HK-2 (cell line): ENCODE results near the gene ANKRD27.
"Not testable (repeated sequence)": the region's sequence is repeated elsewhere in the genome, so short reads cannot be mapped to it uniquely, and the experiment has no call there.

Source experiments
- DNase-seq: peaks from one replicate; pipeline ENCODE4 v3.0.0-alpha.2; 2018; ENCODE audit not compliant: unreplicated experiment

The ANKRD27 gene

DNA sequence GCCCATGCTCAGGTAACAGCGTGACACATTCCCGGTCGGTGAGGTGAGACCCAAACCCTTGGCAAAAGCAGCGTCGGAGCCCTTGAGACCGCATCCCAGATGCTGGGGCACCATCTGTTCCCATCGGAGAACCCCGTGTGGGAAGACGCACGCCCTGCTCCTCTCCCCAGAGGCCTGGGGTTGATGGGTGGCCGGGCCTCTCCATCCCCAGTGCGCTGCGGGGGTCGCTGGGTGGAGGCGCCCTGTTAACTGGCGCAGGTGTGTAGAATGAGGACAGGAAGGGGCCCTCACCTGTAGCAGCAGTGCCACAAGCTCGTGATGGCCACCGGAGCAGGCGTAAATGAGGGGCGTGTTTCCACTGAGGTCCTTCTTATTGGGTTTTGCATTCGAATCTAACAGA is 69.4 kb downstream of the ANKRD27 start:
- no peak for DNase-seq

GRCh38 chr19:32603961-32604360 is 71.0 kb downstream of the ANKRD27 start:
- no peak for DNase-seq

DNA sequence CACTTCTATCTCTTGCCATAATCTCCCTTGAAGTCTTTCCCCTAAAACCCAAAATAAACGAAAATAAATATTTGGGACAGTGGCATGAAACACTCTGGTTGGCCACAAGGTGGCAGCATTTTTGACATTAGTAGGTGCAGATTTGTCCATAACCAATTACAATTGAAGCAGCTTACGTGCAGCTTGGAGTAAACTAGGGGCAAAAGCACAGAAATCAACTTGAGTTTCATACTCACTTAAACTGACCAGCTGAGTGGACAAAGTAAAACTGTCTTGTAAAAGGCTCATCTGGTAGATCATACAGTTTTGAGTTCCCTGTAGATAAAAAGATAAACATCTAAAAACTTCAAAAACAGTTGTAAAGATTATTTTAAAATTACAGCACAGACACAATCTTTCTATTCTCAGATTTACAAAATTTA is 75.2 kb downstream of the ANKRD27 start:
- peak; percentile 19 for DNase-seq

- no peak for DNase-seq
Measured at GRCh38 chr19:32599258-32599657, 75.7 kb downstream of the ANKRD27 start.

- DNase-seq: no peak
Measured at GRCh38 chr19:32598022-32598421, 77.0 kb downstream of the ANKRD27 start.

GRCh38 chr19:32595491-32595890 is 79.5 kb downstream of the ANKRD27 start:
- no peak for DNase-seq

DNA sequence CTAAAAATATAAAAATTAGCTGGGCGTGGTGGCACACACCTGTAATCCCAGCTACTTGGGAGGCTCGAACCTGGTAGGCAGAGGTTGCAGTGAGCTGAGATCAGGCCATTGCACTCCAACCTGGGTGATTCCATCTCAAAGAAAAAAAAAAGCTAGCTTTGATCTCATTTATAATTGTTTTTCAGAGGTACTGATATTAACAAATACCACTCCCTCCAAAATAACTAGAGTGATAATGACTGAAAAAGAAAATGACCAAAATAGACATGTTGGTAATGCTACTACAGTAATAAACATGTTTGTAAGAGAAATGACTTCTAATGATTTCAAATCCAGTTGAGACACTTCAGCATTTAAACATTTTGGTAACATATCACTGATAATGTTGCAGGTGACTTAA is 81.0 kb downstream of the ANKRD27 start:
- no peak for DNase-seq

GRCh38 chr19:32587747-32588504 is 87.1 kb downstream of the ANKRD27 start:
- DNase-seq: not testable (repeated sequence)

DNA sequence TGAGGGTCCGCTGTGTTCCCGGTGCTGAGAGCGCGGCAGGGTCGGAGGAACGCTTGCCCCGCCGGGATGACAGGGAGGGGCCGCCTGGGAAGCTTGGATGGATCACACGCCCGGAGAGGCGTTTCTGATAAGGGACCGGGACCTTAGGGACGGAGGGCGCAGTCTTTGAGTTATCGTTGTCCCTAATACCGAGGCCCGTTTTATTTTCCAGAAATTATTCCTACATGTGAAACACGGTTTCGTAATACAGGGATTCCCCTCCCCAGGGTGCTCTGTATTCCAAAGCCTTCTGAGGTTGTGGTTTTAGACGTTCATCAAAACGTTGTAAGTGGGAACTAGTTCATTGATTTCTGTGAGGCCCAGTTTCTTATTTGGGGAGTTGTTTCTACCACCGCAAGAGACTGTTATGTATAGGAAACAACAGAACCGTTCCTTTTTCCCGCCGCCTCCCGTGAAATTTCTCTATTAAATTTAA is 93.2 kb downstream of the ANKRD27 start:
- DNase-seq: no peak

DNA sequence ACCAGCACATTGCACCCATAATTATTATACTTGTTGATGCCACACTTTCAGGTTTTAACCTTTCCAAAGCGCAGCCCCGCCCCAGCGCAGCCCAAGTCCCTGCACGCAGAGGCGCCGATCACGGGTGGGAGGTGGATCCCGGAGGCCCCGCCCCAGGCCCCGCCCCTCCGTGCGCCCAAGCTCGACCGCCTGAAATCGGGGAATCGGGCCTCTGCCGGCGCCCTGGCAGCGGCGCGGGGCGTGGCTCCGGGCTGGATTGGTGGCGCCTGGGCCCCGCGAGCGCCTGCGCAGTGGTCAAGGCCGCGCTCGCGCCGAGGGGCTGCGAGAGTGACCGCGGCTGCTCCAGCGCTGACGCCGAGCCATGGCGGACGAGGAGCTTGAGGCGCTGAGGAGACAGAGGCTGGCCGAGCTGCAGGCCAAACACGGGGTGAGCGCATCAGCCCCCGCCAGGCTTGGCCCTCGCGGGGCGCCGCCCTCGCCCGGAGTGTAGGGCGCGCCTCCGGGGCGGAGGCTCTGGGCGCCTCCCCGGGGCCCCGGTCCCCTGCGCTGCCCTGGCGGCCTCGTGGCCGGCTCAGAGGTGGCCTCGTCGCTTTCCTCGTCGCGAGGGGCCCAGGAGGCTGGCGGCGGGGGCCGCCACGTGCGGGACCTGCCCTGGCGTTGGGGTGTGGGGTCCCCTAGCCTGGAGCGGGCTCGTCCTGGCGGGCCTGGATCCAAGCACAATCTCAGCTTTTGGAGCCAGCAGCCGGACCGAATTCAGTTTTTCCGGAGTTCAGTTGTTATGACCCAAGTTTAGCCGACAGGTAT is 93.9 kb downstream of the ANKRD27 start, which contains the start of gene PDCD5:
Gene PDCD5, plus strand, starts transcription at position 290 of the 804 bp plus-strand sequence. Its CDS starts 72 bp downstream, at position 362.
- DNase-seq: peak; percentile 95

DNA sequence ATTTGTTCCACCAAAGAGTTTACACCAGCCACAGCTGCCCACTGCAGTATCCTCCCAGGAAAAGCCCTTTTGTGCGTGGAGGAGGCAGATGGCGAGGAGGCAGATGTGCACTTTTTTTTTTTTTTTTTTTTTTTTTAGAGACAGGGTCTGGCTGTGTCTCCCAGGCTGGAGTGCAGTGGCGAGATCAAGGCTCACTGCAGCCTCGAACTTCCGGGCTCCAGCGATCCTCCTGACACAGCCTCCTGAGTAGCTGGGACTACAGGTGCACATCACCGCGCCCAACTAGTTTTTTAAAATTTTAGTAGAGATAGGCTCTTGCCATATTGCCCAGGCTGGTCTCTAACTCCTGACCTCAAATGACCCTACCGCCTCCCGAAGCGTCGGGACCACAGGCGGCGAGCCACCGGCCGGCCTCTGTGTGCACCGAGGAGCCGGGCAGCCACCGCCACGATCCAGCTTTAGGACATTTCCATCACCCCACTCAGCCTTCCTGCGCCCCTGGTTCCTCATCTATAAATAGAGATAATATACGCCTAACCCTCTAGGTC is 94.6 kb downstream of the ANKRD27 start:
- DNase-seq: no peak

DNA sequence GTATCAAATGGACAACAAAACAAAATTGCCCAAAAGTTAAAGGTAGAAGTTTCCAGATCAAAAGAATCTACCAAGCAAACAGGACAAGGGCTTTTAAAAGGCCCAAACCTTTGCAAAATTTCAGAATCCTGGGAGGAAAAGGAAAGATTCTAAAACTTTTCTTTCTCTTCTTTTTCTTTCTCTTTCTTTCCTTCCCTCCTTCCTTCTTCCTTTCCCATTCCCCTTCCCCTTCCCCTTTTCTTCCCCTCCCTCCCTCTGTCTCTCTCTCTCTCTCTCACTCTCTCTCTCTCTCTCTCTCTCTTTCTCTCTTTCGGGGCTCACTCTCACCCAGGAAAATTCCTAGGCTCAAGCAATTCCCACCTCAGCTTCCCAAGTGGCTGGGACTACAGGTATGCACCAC is 98.2 kb downstream of the ANKRD27 start:
- no peak for DNase-seq

DNA sequence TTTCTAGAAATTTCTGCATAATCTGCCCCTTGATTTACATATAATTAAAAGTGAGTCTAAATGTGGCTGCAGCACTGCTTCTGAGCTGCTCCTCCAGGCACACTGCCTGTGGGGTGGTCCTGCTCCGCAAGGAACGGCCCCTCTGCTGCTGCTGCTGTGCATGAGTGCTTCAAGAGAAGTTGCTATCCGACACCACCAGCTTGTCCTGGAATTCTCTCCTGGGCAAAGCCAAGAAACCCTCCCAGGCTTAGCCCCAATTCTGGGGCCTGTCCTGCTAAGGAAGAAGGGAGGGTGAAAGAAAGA is 101.5 kb downstream of the ANKRD27 start:
- DNase-seq: no peak

DNA sequence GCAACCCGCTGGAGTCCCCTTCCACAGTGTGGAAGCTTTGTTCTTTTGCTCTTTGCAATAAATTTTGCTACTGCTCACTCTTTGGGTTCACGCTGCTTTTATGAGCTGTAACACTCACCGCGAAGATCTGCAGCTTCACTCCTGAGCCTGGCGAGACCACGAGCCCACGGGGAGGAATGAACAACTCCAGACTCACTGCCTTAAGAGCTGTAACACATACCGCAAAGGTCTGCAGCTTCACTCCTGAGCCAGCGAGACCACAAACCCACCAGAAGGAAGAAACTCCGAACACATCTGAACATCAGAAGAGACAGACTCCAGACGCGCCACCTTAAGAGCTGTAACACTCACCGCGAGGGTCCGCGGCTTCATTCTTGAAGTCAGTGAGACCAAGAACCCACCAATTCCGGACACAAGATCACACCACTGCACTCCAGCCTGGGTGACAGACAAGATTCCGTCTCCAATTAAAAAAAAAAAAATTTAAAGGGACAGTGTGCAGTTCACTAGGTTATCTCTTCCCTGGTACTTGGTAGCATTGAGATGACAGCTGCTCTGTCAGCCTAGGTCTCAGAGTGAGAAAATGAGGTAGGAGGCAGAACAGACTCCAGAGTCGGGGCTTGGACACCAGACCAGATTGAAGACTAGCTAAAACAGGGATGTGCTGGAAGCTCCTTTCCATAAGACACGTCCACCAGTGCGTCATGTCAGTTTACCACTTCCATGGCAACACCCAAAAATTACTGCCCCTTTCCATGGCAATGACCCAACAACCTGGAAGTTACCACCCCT is 102.1 kb downstream of the ANKRD27 start:
- DNase-seq: not testable (repeated sequence)

GRCh38 chr19:32571471-32572075 is 103.4 kb downstream of the ANKRD27 start:
- not testable (repeated sequence) for DNase-seq

DNA sequence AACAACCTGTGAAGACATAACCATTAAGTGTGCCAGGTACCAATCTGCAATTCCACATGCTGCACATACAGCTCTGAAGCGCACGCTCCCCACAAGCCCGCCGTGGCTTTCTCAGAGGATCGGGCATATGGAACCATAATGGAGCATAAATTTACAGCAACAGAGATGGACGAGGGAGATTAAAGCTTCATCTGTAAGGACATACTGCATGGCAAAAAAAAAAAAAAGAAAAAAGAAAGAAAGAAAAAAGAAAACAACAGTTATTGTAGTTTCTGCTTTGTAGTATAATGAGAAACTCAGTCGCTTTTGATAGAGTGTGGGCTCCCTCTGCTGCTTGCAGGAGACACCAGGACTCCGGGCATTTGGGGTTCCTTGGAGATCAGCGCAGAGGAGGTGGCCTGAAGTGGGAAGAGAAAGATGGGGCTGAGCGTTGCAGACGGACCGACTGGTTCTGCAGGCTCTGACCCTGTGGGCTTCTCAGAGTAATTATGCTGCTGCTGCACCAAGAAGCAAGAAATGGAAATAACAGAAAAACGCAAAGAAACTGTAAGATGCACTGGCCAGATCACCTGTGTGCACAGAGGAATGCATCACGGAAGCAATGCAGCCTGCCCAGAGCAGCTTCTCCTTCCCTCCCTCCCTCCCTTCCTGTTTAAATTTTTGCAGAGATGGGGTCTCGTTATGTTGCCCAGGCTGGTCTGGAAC is 104.7 kb downstream of the ANKRD27 start:
- DNase-seq: peak; percentile 40

DNA sequence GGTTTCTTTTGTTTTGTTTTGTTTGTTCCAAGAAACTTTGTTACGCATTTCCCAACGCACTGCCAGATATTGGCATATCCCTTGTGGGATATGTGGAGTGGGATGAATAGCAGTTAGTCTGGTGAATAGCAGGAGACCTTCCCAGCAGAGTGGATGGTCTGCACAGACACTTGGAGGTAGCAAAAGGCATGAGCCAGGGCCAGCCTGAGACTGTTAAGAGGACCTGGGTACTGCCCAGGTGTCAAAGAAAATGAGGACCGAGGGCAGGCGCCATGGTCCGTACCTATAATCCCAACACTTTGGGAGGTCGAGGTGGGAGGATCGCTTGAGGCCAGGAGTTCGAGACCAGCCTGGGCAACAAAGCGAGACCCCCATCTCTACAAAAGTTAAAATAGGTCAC is 107.5 kb downstream of the ANKRD27 start:
- DNase-seq: no peak

DNA sequence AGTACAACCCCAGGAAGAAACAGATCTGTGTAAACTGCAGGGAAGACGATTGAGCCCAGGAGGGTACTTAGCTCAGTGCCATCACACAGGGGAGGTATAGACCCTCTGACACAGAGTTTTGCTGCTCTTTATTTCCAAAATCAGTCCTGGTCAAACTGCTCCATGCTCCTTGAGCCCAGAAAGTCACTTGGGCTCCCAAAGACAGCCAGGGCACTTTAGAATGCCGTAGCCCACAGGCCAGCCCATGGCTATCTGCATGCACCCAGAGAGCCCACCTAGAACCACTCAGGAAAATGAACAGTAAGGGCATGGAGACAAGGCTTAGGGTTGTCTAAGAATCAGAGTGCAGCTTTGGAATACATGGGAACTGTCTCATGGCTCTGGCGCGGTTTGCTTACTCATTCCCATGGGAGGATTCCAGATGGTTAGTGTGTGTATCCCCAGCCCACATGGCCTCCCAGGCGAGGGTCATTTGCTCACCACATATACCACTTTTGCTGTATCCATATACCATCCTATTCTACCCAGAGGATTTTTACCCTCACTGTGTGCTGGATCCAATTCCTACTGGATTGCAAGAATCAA is 108.6 kb downstream of the ANKRD27 start:
- DNase-seq: no peak

DNA sequence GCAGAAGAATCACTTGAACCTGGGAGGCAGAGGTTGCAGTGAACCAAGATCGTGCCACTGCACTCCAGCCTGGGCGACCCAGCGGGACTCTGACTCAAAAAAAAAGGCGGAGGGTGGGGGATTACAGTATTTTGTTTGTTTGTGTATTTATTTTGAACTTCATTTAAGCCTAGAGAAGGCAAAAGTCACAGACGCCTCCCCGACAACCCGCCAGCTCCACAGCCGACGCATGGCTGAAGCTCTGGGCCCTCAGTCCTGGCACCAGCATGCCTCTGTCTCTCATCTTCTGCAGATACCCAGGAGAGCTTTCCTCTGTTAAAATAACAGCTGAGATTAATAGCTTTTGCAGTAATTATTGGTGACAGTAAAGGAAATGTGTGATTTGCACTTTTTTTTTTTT is 111.2 kb downstream of the ANKRD27 start:
- no peak for DNase-seq

- no peak for DNase-seq
Measured at GRCh38 chr19:32558607-32559228, 116.3 kb downstream of the ANKRD27 start.
